CD14-positive monocyte (primary cell): ENCODE data around the gene DAPK2. TPM values are rescaled to one million over a fixed set of nuclear protein-coding genes. Genes with fewer than 3 reads are reported as not detected.

Experiments used
- DNase-seq, 3 donors: peaks; one replicate each; pipeline ENCODE4 v3.0.0-alpha.2; 2011 to 2022
- H2AFZ ChIP-seq: 2 replicates; pipeline ENCODE4 v1.6.0; 2012; ENCODE audit warnings: mild to moderate bottlenecking, low read depth, low read length, inconsistent platforms; ENCODE audit not compliant: insufficient read depth, poor library complexity, severe bottlenecking
- H3K27ac ChIP-seq, 2 donors: 1 replicate in 1 of 2; 2 replicates in 1 of 2; pipeline ENCODE4 v1.5.1; 2012 to 2013; ENCODE audit warnings: low read length in 2 of 2, control low read depth in 1 of 2, inconsistent platforms in 1 of 2, low read depth in 1 of 2, mild to moderate bottlenecking in 1 of 2
- H3K27me3 ChIP-seq, 2 donors: one replicate each; pipeline versions ENCODE4 v1.6.0 to v1.6.1; 2011 to 2013; ENCODE audit warnings: low read length in 2 of 2; ENCODE audit not compliant: control insufficient read depth in 2 of 2, insufficient read depth in 2 of 2
- H3K36me3 ChIP-seq, 2 donors: replicated peaks in 1 of 2; 1 replicate in 1 of 2; 2 replicates in 1 of 2; pipeline versions ENCODE4 v1.5.1 to v1.6.1; 2012 to 2013; ENCODE audit warnings: low read length in 2 of 2, control low read depth in 1 of 2, inconsistent platforms in 1 of 2, mild to moderate bottlenecking in 1 of 2; ENCODE audit not compliant: insufficient read depth in 2 of 2, control insufficient read depth in 1 of 2
- H3K4me1 ChIP-seq, 2 donors: 1 replicate in 1 of 2; 2 replicates in 1 of 2; pipeline versions ENCODE4 v1.5.1 to v1.6.1; 2012 to 2013; ENCODE audit warnings: low read length in 2 of 2, control low read depth in 1 of 2, inconsistent platforms in 1 of 2, mild to moderate bottlenecking in 1 of 2, moderate library complexity in 1 of 2; ENCODE audit not compliant: insufficient read depth in 2 of 2, control insufficient read depth in 1 of 2
- H3K4me2 ChIP-seq: replicated peaks from 2 replicates; pipeline ENCODE3; 2012; ENCODE audit warnings: low read length, moderate library complexity, mild to moderate bottlenecking; ENCODE audit not compliant: poor library complexity, severe bottlenecking; ENCODE audit errors: extremely low read depth
- H3K4me3 ChIP-seq, 3 experiments: fragments of 200-600 bp in 1 of 3; sonication (generic) in 1 of 3; replicated peaks in 1 of 3; 1 replicate in 2 of 3; 2 replicates in 1 of 3; pipeline ENCODE4 v1.5.1; 2011 to 2013; ENCODE audit warnings: low read length in 3 of 3, mild to moderate bottlenecking in 3 of 3, control low read depth in 2 of 3, low read depth in 2 of 3, inconsistent platforms in 1 of 3, moderate library complexity in 1 of 3
- H3K79me2 ChIP-seq: 2 replicates; pipeline ENCODE4 v1.6.0; 2012; ENCODE audit warnings: mild to moderate bottlenecking, control low read depth, inconsistent platforms, low read length, moderate library complexity; ENCODE audit not compliant: insufficient read depth
- H3K9ac ChIP-seq: 2 replicates; pipeline ENCODE4 v1.6.0; 2017; ENCODE audit warnings: low read length, mild to moderate bottlenecking; ENCODE audit not compliant: insufficient read depth, poor library complexity, severe bottlenecking
- H3K9me3 ChIP-seq, 2 donors: replicated peaks in 1 of 2; 1 replicate in 1 of 2; 2 replicates in 1 of 2; pipeline versions ENCODE4 v1.5.1 to v1.6.1; 2012 to 2013; ENCODE audit warnings: low read length in 2 of 2, control low read depth in 1 of 2; ENCODE audit not compliant: control insufficient read depth in 1 of 2, insufficient read depth in 1 of 2
- H4K20me1 ChIP-seq: 2 replicates; pipeline ENCODE4 v1.6.0; 2012; ENCODE audit warnings: mild to moderate bottlenecking, low read length, control low read depth, moderate library complexity; ENCODE audit not compliant: insufficient read depth
- H3K27ac Mint-ChIP-seq, 7 donors: one replicate each; pipeline ENCODE4 v1.8.0; 2020; ENCODE audit warnings: mild to moderate bottlenecking in 7 of 7, mixed read lengths in 7 of 7, moderate library complexity in 6 of 7, inconsistent platforms in 2 of 7
- H3K27me3 Mint-ChIP-seq, 3 donors: one replicate each; pipeline ENCODE4 v1.8.0; 2021 to 2022; ENCODE audit warnings: low read depth in 3 of 3, mild to moderate bottlenecking in 3 of 3, mixed read lengths in 3 of 3, moderate library complexity in 3 of 3, inconsistent platforms in 1 of 3
- H3K36me3 Mint-ChIP-seq, 2 donors: one replicate each; pipeline ENCODE4 v1.8.0; 2020; ENCODE audit warnings: mixed read lengths in 2 of 2, inconsistent platforms in 1 of 2, mild to moderate bottlenecking in 1 of 2
- H3K4me1 Mint-ChIP-seq: one replicate; pipeline ENCODE4 v1.8.0; 2020; ENCODE audit warnings: mild to moderate bottlenecking, mixed read lengths
- H3K4me3 Mint-ChIP-seq, 2 donors: one replicate each; pipeline ENCODE4 v1.8.0; 2020; ENCODE audit warnings: mild to moderate bottlenecking in 2 of 2, mixed read lengths in 2 of 2, moderate library complexity in 1 of 2
- H3K9me3 Mint-ChIP-seq, 7 donors: one replicate each; pipeline ENCODE4 v1.8.0; 2020 to 2022; ENCODE audit warnings: mixed read lengths in 7 of 7, mild to moderate bottlenecking in 6 of 7, moderate library complexity in 6 of 7, inconsistent platforms in 2 of 7
- WGBS: methylation state at CpG from one replicate; pipeline ENCODE4 v1.1.5; 2013; ENCODE audit warnings: missing lambda C conversion rate; ENCODE audit not compliant: insufficient coverage; 5-methylcytosine and 5-hydroxymethylcytosine counted together
- intact Hi-C, 2 donors: fragments of 100-400 bp; cut with micrococcal nuclease; formaldehyde crosslinking; loops; one replicate each; pipeline versions ENCODE4 v1.15.0 to v1.15.1; 2023
- polyA plus RNA-seq, 3 donors: library from polyadenylated mRNA; depleted of rRNA in 1 of 3; unstranded in 2 of 3; stranded (reverse) in 1 of 3; fragments of 300-500 nt in 2 of 3; fragments of >200 nt in 1 of 3; fragmentation: Illumina TruSeq in 2 of 3; gene quantifications; 1 replicate in 2 of 3; 2 replicates in 1 of 3; pipeline ENCODE4 v1.2.3, GENCODE V29; 2012 to 2021
- TF ChIP-seq, protein P1 (sequence below): fragments of 200-600 bp; IDR thresholded peaks from one replicate; pipeline ENCODE4 v1.8.0; 2022; ENCODE audit warnings: antibody characterized with exemption, mild to moderate bottlenecking

Gene DAPK2
- polyA plus RNA-seq, 3 donors = 0.59 to 4.1 (median 2.1) TPM

DNA sequence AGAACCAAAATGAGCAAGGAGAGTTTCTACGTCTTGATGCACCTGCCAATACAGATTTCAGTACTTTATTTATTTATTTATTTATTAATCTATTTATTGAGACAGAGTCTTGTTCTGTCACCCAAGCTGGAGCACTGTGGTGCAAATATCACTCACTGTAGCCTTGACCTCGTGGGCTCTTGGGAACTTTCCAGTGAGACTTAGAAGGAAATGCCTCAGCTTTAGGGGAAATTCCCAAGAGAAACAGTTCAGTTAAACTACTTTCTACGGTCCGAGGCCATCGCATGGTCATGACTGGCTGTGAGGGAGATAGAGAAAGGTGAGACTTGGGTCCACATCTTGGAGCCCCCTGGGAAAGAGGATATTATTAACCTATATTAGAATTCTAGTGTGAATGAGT lies 165.5 kb downstream of the DAPK2 start:
- peak in 1 of 3 donors; percentile 79 for DNase-seq
- H2AFZ ChIP-seq = no peak overlapping the region
- intact Hi-C loops = no loop called here
- no peak overlapping the region for H3K4me2 ChIP-seq
- no peaks in the 10 kb centered on the region for H3K36me3 Mint-ChIP-seq
- H3K4me1 ChIP-seq = peaks cover 13 to 14% of the 10 kb centered on the region in 2 donors
- no peaks in the 10 kb centered on the region for H3K9me3 ChIP-seq
- no peak overlapping the region for H3K4me3 ChIP-seq
- no peak overlapping the region for H3K4me3 Mint-ChIP-seq
- no peak overlapping the region for H3K27ac Mint-ChIP-seq
- H4K20me1 ChIP-seq = no peaks in the 10 kb centered on the region
- H3K27ac ChIP-seq = no peak overlapping the region
- no peaks in the 10 kb centered on the region for H3K27me3 ChIP-seq
- TF ChIP-seq, protein P1, sequence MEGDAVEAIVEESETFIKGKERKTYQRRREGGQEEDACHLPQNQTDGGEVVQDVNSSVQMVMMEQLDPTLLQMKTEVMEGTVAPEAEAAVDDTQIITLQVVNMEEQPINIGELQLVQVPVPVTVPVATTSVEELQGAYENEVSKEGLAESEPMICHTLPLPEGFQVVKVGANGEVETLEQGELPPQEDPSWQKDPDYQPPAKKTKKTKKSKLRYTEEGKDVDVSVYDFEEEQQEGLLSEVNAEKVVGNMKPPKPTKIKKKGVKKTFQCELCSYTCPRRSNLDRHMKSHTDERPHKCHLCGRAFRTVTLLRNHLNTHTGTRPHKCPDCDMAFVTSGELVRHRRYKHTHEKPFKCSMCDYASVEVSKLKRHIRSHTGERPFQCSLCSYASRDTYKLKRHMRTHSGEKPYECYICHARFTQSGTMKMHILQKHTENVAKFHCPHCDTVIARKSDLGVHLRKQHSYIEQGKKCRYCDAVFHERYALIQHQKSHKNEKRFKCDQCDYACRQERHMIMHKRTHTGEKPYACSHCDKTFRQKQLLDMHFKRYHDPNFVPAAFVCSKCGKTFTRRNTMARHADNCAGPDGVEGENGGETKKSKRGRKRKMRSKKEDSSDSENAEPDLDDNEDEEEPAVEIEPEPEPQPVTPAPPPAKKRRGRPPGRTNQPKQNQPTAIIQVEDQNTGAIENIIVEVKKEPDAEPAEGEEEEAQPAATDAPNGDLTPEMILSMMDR = no peak
- H3K4me1 Mint-ChIP-seq = peaks cover 12% of the 10 kb centered on the region
- 0% methylated on average over 1 of the region's 5 CpGs for WGBS
- H3K79me2 ChIP-seq = no peaks in the 10 kb centered on the region
- no peak overlapping the region for H3K9ac ChIP-seq
- no peaks in the 10 kb centered on the region for H3K36me3 ChIP-seq
- peaks cover 0 to 2% (median 0%) of the 10 kb centered on the region in 3 donors for H3K27me3 Mint-ChIP-seq
- no peaks in the 10 kb centered on the region for H3K9me3 Mint-ChIP-seq

- no peaks in the 10 kb centered on the region for H3K9me3 Mint-ChIP-seq
- no peak for DNase-seq
Observed at GRCh38 chr15:63879995-63880394, 166.3 kb downstream of the DAPK2 start.

More at GRCh38 chr15:63879995-63880394, 166.3 kb downstream of the DAPK2 start:
- Histone ChIP-seq H4K20me1 (no peaks in the 10 kb centered on the region), H3K36me3 (no peaks in the 10 kb centered on the region), H3K9ac (no peak overlapping the region), H2AFZ (no peak overlapping the region), H3K4me3 (no peak overlapping the region), H3K9me3 (no peaks in the 10 kb centered on the region), H3K27me3 (no peaks in the 10 kb centered on the region), H3K4me1 (peaks cover 13 to 14% of the 10 kb centered on the region in 2 donors), H3K27ac (no peak overlapping the region), H3K79me2 (no peaks in the 10 kb centered on the region), H3K4me2 (no peak overlapping the region)
- TF ChIP-seq, protein P1 = no peak
- Mint-ChIP-seq H3K27me3 (peaks cover 0 to 3% (median 0%) of the 10 kb centered on the region in 3 donors), H3K27ac (no peak overlapping the region), H3K4me3 (no peak overlapping the region), H3K4me1 (peaks cover 12% of the 10 kb centered on the region), H3K36me3 (no peaks in the 10 kb centered on the region)
- 100% methylated on average over 1 of the region's 1 CpG for WGBS
- intact Hi-C loops = no loop called here
